SK-N-MC (cell line): ENCODE results near the gene SMPDL3B.

Source experiments
- EZH2 ChIP-seq: fragments of 200-600 bp; sonication (generic); IDR thresholded peaks from one replicate; pipeline ENCODE4 v1.6.1; 2017; ENCODE audit warnings: antibody characterized with exemption
- FOXP2 ChIP-seq: optimal IDR thresholded peaks from 2 replicates; pipeline ENCODE3; 2011; ENCODE audit warnings: mild to moderate bottlenecking, moderate library complexity; ENCODE audit not compliant: insufficient read depth; ENCODE audit errors: extremely low read length, control extremely low read depth
- POLR2AphosphoS5 ChIP-seq: IDR thresholded peaks from 2 replicates; pipeline ENCODE4 v1.6.1; 2012; ENCODE audit warnings: mild to moderate bottlenecking, low read depth, low read length, borderline replicate concordance

GRCh38 chr1:27887215-27888021 is 47.4 kb upstream of the SMPDL3B start:
- TF ChIP-seq EZH2 (no peak), POLR2AphosphoS5 (no peak), FOXP2 (no peak)
